Neuron (in vitro differentiated cells): Measurements from ENCODE around the gene SLC35F4.

Source experiments
- H2AFZ ChIP-seq: one replicate; pipeline ENCODE4 v1.6.1; 2013; ENCODE audit warnings: low read depth, mild to moderate bottlenecking, inconsistent platforms, low read length, moderate library complexity
- H3K27me3 ChIP-seq: one replicate; pipeline ENCODE4 v1.6.1; 2013; ENCODE audit warnings: low read length; ENCODE audit not compliant: insufficient read depth
- H3K36me3 ChIP-seq: one replicate; pipeline ENCODE4 v1.6.1; 2013; ENCODE audit warnings: low read length; ENCODE audit not compliant: insufficient read depth
- H3K4me1 ChIP-seq: one replicate; pipeline ENCODE4 v1.6.1; 2013; ENCODE audit warnings: low read length; ENCODE audit not compliant: insufficient read depth
- H3K4me3 ChIP-seq: 2 replicates; pipeline ENCODE4 v1.5.1; 2013; ENCODE audit warnings: mild to moderate bottlenecking, low read length, moderate library complexity
- H3K9me3 ChIP-seq: one replicate; pipeline ENCODE4 v1.6.1; 2013; ENCODE audit warnings: low read length

The SLC35F4 gene

GRCh38 chr14:57816568-57817284 lies 49.2 kb downstream of the SLC35F4 start:
- H3K36me3 ChIP-seq, result no peaks in the 10 kb centered on the region
- H2AFZ ChIP-seq, result no peak overlapping the region
- no peaks in the 10 kb centered on the region for H3K9me3 ChIP-seq

DNA sequence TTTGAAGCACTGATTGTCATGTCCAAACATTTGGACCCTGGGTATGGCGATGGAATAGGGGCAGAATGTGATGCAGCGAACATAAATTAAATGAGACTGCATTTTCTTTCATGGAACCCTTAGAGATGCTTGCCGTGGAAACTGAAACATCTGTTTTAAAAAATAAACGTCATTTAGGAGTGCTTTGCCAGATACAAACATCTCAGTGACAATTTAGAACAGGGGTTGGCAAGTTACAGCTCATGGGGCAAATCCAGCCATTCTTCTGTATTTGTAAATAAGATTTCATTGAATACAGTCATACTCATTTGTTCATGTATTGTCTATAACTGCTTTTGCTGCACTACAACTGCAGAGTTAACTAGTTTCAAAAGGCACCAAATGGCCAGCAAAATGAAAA lies 51.2 kb downstream of the SLC35F4 start:
- Histone ChIP-seq H3K9me3 (no peaks in the 10 kb centered on the region), H3K27me3 (peaks cover 2% of the 10 kb centered on the region), H3K36me3 (no peaks in the 10 kb centered on the region), H2AFZ (no peak overlapping the region), H3K4me3 (no peak overlapping the region), H3K4me1 (no peaks in the 10 kb centered on the region)

More at GRCh38 chr14:57816568-57817284, 49.2 kb downstream of the SLC35F4 start:
- Histone ChIP-seq H3K4me1 (no peaks in the 10 kb centered on the region), H3K4me3 (no peak overlapping the region), H3K27me3 (peaks cover 2% of the 10 kb centered on the region)

DNA sequence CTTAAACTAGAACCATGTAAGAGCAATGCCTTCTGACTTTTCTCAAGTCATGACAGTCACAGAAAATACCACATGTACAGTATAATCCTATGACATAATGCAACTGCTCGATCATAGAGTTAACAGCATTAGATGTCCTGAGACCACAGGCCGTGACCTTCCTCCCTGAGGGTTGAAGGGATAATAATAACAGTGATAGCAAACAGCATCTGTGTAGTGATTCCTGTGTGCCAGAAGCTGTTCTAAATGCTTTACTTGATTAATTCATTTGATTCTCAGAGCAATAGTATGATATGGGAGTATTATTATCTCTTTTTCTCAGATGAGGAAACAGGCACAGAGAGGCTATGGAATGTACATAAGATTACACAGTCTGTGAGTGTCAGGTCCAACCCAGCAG lies 53.2 kb downstream of the SLC35F4 start:
- Histone ChIP-seq H3K36me3 (no peaks in the 10 kb centered on the region), H3K4me1 (no peaks in the 10 kb centered on the region), H3K9me3 (no peaks in the 10 kb centered on the region), H3K27me3 (peaks cover 2% of the 10 kb centered on the region), H2AFZ (no peak overlapping the region), H3K4me3 (no peak overlapping the region)

DNA sequence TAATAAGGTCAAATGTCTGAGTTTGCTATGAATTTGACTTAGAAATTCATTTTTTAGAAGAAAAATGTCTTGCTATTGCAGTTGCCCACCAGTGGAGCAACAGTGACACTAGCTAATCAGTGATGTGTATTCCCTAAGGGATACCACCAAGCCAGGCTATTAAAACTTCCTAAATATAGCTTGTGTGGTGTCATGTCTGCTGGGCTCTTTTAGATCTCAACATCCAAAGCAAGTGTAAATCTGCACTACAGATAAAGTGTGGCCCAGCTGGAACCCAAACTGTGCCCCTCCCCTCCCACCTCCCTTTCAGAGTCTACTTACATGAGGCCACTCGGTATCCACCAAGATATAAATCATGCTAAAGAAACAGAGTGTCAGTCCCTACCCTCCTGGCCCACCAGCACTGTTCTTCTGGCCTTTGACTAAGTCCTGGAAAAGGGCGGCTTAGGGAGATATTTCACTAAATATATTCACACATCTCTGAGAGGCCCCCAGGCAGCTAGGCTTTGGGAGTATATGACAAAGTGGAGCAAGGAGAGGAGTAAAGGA lies 53.8 kb downstream of the SLC35F4 start:
- Histone ChIP-seq H3K9me3 (no peaks in the 10 kb centered on the region), H3K4me1 (no peaks in the 10 kb centered on the region), H3K27me3 (peaks cover 2% of the 10 kb centered on the region), H3K36me3 (no peaks in the 10 kb centered on the region), H3K4me3 (no peak overlapping the region), H2AFZ (no peak overlapping the region)

- no peaks in the 10 kb centered on the region for H3K27me3 ChIP-seq
- no peak overlapping the region for H3K4me3 ChIP-seq
- H3K4me1 ChIP-seq, result no peaks in the 10 kb centered on the region
- no peaks in the 10 kb centered on the region for H3K9me3 ChIP-seq
- no peak overlapping the region for H2AFZ ChIP-seq
- H3K36me3 ChIP-seq, result no peaks in the 10 kb centered on the region
These were observed 56.1 kb downstream of the SLC35F4 start for GRCh38 chr14:57809808-57810207.

- Histone ChIP-seq H2AFZ (no peak overlapping the region), H3K9me3 (no peaks in the 10 kb centered on the region), H3K36me3 (no peaks in the 10 kb centered on the region), H3K4me3 (no peak overlapping the region), H3K4me1 (no peaks in the 10 kb centered on the region), H3K27me3 (no peaks in the 10 kb centered on the region)
These were observed 68.7 kb downstream of the SLC35F4 start for GRCh38 chr14:57797160-57797559.

GRCh38 chr14:57796556-57796955 lies 69.3 kb downstream of the SLC35F4 start:
- H3K36me3 ChIP-seq, result no peaks in the 10 kb centered on the region
- H3K4me3 ChIP-seq, result no peak overlapping the region
- no peaks in the 10 kb centered on the region for H3K27me3 ChIP-seq
- H3K9me3 ChIP-seq, result no peaks in the 10 kb centered on the region
- no peak overlapping the region for H2AFZ ChIP-seq
- no peaks in the 10 kb centered on the region for H3K4me1 ChIP-seq

- H3K4me1 ChIP-seq, result no peaks in the 10 kb centered on the region
- no peaks in the 10 kb centered on the region for H3K9me3 ChIP-seq
- H3K27me3 ChIP-seq, result no peaks in the 10 kb centered on the region
- H3K4me3 ChIP-seq, result no peak overlapping the region
- no peaks in the 10 kb centered on the region for H3K36me3 ChIP-seq
- H2AFZ ChIP-seq, result no peak overlapping the region
These were observed 80.8 kb downstream of the SLC35F4 start for GRCh38 chr14:57785058-57785457.

DNA sequence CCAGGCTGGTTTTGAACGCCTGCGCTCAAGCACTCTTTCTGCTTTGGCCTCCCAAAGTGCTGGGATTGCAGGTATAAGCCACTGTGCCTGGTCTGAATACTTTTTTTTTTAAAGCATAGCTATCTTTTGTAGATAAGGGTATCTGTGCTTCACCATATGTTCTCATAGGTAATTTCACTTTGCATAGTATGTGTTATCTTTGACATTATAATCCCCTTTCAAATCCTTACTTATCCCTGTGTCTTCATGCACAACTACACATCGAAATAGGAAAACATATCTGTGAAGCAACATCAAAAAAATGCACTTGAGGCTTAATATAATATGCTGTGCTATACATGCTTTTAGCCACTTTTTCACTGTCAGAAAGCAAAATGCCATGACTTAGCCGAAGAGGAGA lies 94.1 kb downstream of the SLC35F4 start:
- no peaks in the 10 kb centered on the region for H3K4me1 ChIP-seq

DNA sequence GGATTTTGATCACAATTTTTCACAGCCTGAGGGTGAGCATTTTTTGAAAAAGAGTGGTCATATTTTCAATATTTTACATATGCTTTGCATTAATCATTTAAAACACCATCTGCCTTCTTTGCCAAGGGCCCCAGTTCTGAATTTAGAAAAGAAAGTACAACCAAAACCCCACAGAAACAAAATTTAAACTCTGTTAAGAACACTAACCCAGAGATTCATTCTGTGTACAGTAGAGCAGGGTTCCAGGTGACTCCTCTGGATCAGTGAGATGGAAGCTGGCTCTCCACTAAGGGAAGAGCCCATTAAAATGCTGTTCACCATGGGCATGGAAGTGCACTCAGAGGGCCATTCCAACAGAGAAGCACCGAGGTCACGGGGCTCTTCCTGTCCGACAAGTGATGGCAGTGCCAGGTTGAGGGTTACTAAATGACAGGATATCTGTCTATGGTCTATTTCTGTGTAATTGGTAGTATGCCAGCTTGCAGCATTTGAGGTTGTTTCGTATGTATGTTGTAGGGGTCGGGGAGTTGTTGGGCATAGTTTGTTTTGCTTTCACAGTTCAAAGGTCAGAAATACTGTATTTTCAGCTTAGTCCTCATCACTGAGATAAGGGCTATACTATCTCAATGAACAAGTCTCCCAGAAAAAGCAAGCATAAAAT lies 95.9 kb downstream of the SLC35F4 start:
- no peaks in the 10 kb centered on the region for H3K27me3 ChIP-seq

More for the DNA sequence above, 94.1 kb downstream of the SLC35F4 start:
- H3K27me3 ChIP-seq, result no peaks in the 10 kb centered on the region
- H3K9me3 ChIP-seq, result no peaks in the 10 kb centered on the region
- H3K4me3 ChIP-seq, result no peak overlapping the region
- H3K36me3 ChIP-seq, result no peaks in the 10 kb centered on the region
- no peak overlapping the region for H2AFZ ChIP-seq

GRCh38 chr14:57761800-57762199 lies 104.1 kb downstream of the SLC35F4 start:
- Histone ChIP-seq H3K9me3 (no peaks in the 10 kb centered on the region), H3K27me3 (no peaks in the 10 kb centered on the region), H3K36me3 (no peaks in the 10 kb centered on the region), H3K4me3 (no peak overlapping the region), H2AFZ (no peak overlapping the region), H3K4me1 (no peaks in the 10 kb centered on the region)

More for the DNA sequence above, 95.9 kb downstream of the SLC35F4 start:
- Histone ChIP-seq H3K9me3 (no peaks in the 10 kb centered on the region), H3K4me1 (no peaks in the 10 kb centered on the region), H3K36me3 (no peaks in the 10 kb centered on the region), H2AFZ (no peak overlapping the region), H3K4me3 (no peak overlapping the region)

DNA sequence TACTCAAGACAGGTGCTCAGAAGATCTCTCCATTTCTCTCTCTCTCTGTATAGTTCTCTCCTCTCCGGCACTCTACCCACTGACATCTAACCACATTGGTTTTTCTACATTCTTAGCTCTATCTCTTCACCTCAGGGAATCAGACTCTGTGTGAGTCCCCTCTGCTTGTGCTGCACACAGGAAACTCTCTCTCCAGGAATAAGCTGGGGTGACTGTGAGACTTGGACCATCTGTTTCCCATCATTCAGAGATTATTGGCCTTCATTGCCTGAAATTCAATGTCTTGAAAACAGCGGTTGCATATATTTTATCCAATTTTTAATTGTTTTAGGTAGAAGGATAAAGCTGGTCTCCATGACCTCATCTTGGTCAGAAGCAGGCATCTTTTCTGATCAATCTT lies 105.0 kb downstream of the SLC35F4 start:
- H3K4me3 ChIP-seq, result no peak overlapping the region
- H3K36me3 ChIP-seq, result no peaks in the 10 kb centered on the region
- no peaks in the 10 kb centered on the region for H3K9me3 ChIP-seq
- H3K27me3 ChIP-seq, result no peaks in the 10 kb centered on the region
- H3K4me1 ChIP-seq, result no peaks in the 10 kb centered on the region
- H2AFZ ChIP-seq, result no peak overlapping the region

DNA sequence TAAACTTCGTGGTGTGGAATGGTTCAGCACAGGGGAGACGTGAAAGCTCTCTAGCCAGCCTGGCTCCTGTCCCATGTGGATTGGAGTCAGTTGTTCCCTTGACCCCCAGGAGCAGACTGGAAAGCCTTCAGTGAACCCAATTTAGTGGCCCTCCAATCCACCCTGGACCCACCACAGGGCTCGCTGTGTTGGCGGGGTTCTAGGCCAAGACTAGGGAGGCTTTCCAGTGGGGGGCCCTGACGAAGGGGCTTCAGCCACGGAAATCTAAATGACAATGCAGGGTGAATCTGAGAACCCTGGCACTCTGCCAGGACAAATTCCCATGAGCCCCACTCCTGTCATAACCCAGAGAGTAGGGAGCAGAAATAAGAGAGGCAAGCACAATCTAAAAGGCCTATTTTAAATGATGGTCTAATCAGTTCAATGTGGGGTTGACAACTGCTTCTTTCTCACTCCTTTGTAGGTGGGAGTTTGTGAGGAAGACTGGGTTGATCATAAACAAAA lies 110.8 kb downstream of the SLC35F4 start:
- no peak overlapping the region for H3K4me3 ChIP-seq

More for the DNA sequence above, 110.8 kb downstream of the SLC35F4 start:
- no peaks in the 10 kb centered on the region for H3K4me1 ChIP-seq
- no peaks in the 10 kb centered on the region for H3K36me3 ChIP-seq
- no peaks in the 10 kb centered on the region for H3K9me3 ChIP-seq
- H2AFZ ChIP-seq, result no peak overlapping the region
- no peaks in the 10 kb centered on the region for H3K27me3 ChIP-seq
